Stimulated activated CD8-positive, alpha-beta memory T cell treated with anti-CD3 and anti-CD28 coated beads, Interleukin-12 subunit alpha, Interleukin-12 subunit beta, amount 100 ng/mL, for 24 hours (primary cell): ENCODE results near the gene COL18A1.

Experiments
- DNase-seq: peaks from one replicate; pipeline ENCODE4 v3.0.0-alpha.2; 2020; ENCODE audit errors: extremely low read depth

The COL18A1 gene

DNA sequence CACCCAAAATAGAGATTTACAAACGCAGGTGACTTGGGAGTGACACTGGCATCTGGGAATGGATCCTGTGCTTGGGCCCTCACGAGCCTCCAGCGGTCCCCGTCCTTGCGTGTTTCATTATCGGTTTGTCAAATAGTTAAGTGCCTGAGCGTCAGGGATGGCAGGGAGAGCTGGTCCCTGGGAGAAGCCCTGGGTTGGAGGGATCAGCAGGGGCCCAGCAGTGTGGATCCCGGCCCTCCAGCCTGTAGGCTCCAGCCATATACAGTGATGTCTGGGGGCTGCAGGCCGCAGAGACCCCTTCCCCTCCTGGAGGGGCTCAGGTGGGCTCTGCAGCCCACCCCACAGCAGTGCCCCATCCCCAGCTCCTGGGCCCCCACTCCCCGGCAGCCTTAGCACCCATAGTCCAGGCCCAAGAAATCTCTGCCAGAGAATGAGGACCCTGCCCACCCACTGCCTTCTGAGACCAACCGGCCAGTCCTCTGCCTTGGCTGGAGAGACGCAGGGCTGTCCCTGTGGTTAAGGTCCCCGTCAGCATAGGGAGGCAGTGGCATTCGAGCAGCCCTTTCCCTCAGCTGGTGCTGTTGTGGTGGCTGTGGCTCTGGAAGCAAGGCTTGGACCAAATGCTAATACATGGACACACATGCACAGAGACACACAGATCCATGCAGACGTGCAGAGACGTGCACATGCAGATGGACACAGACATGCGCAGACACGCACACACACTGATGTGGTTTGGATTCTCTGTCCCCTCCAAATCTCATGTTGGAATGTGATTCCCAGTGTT lies 139.7 kb downstream of the COL18A1 start:
- DNase-seq = no peak

DNA sequence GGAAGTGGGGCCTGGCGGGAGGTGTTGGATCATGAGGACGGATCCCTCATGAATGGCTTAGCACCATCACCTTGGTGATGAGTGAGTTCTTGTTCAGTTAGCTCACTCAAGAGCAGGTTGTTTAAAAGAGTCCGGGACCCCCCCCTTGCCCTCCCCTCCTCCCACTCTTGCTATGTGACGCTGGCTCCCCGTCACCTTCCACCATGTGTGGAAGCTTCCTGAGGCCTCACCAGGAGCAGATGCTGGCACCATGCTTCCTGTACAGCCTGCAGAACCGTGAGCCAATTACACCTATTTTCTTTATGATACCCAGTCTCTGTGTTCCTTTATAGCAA lies 140.2 kb downstream of the COL18A1 start:
- no peak for DNase-seq

- no peak for DNase-seq
Measured at GRCh38 chr21:45545691-45546531, 140.9 kb downstream of the COL18A1 start.

- no peak for DNase-seq
Measured at GRCh38 chr21:45546636-45547544, 141.9 kb downstream of the COL18A1 start.

DNA sequence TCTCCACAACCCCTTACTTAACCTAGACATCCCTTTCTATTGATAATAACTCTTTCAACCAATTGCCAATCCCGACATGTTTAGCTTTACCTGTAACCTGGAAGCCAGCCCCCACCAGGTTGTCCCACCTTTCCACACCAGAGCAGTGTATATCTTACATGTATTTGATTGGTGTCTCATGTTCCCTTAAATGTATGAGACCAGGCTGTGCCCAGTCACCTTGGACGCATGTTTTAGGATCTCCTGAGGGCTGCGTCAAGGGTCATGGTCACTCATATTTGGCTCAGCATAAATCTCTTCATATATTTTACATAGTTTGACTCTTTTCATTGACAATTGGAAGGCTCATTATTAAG lies 142.6 kb downstream of the COL18A1 start:
- no peak for DNase-seq

DNA sequence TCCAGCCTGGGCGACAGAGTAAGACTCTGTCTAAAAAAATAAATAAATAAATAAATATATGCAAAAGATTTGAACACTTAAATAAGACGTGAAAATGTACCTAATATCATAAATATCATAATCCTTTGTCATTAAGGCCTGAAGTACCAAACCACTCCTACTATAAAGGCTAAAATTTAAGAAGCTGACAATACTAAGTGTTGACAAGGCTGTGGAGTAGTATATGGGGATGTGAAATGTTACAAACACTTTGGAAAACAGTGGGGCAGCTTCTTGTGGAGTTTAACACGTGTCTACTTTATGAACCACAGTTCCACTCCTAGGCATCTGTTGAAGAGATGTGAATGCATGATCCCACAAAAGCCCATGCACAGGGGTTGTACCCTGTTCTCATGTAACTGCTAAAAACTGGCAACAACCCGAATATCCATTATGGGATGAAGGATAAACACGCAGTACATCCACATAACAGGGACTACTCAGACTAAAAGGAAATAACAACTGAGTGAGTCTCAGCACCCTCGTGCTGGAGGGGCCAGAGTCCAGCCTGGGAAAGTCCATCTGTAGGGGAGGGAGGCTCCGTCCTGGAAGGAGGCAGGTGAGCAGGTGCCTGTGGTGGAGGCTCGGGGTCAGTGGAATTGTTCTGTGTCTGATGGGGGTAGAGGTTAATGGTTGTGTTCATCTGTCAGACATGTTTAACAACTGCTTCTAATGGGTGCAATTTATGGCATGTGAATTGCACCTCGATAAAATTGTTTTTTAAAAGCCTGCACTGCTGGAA lies 143.9 kb downstream of the COL18A1 start:
- DNase-seq = no peak

GRCh38 chr21:45549626-45550463 lies 144.9 kb downstream of the COL18A1 start:
- no peak for DNase-seq

DNA sequence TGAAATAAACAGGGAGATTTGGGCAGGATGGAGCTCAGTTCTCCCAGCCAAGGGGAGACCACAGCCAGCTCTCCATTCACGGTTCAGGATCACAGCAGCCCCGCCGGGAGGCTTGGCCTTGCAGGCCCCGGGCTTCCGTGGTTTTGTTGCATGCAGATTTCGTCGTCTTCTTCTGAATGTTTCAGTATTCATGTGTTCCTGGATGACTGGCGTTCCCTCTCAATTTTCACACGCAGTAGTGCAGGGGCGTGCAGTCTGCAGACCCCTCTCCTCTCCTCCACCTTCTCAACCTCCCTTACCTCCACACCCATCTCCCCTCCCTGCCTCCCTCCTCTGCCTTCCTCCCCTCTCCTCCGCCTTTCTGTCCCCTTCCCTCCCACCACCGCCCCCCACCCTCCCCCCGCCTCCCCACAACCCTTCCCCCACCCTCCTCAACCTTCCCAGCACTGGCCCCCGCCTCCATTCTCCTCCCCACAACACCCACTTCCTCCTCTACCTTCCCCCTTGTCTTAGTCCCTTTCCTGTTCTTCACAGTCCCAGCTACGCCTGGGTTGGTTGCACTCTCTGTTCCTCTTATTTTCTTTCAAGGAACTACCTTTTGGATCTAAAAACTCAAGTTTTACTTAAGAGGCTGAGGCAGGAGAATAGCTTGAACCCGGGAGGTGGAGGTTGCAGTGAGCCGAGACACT lies 145.7 kb downstream of the COL18A1 start:
- DNase-seq = no peak

GRCh38 chr21:45551316-45551715 lies 146.4 kb downstream of the COL18A1 start:
- no peak for DNase-seq

- DNase-seq = no peak
Measured at GRCh38 chr21:45551783-45552695, 147.1 kb downstream of the COL18A1 start.

- no peak for DNase-seq
Measured at GRCh38 chr21:45552696-45553391, 147.9 kb downstream of the COL18A1 start.

- DNase-seq = peak; percentile 72
Measured at GRCh38 chr21:45554477-45555175, 149.7 kb downstream of the COL18A1 start.

DNA sequence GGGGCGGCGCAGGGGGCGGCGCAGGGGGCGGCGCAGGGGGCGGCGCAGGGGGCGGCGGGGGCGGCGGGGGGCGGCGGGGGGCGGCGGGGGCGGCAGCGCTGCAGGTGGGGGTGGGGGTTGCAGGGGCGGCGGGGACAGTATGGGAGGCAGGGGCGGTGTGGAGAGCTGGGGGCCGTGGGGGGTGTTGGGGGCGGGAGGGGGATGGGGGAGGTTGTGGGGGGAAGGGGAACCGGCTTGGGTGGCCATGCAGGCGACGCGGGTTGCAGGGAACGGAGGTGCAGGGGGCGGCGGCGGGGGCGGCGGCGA lies 150.2 kb downstream of the COL18A1 start:
- DNase-seq = no peak

DNA sequence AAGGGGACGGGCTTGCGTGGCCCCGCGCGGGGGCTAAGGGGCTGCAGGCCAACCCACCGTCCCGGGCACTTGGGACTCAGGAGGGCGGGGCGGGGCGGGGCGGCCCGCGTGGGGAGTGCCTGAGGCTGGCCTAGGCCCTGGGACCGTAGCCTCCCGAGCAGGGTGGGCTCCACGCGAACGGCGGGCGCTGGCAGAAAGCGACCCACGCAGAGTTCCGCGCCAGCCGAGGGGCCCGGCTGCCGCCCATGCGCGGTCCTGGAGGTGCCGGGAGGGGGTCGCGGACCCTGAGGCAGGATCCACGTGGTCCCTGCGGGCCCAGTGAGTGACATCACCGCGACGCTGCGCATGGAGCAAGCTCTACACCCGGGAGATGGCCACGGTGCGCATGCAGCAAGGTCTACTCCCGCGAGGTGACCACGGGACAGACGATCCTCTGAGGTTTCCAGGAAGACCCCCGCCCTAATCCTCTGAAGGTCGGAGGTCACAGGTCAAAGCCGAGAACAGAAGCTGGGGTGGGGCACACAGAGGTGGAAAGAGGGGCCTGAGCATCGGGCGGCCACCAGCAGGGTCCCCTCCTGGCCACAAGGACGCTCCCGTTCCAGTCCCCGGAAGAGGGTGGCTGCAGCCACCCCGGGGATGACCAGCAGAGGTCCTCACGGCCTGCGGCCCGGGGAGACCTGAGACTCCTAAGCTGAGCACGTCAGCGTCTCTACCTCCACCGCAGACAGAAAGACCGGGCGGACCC lies 150.8 kb downstream of the COL18A1 start:
- no peak for DNase-seq

DNA sequence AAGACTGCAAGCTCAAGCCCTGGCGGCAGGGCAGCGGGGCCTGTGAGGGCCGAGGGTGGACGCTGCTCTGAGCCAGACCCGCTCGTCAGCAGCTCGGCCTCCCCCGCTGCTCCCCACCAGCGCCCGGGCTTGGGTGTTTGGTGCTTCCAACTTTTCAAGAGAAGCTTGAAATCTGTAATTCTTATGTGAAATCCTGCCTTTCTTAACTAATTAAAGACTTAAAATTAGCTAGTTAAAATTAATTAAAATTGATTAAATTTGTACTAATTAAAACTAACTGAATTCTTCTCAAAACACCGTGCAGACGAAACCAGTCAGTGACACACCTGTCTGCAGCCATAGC lies 151.3 kb downstream of the COL18A1 start:
- no peak for DNase-seq

- no peak for DNase-seq
Measured at GRCh38 chr21:45556645-45557615, 152.0 kb downstream of the COL18A1 start.
